Measurements from ENCODE around the gene CNN3.

CNN3 gene

DNA sequence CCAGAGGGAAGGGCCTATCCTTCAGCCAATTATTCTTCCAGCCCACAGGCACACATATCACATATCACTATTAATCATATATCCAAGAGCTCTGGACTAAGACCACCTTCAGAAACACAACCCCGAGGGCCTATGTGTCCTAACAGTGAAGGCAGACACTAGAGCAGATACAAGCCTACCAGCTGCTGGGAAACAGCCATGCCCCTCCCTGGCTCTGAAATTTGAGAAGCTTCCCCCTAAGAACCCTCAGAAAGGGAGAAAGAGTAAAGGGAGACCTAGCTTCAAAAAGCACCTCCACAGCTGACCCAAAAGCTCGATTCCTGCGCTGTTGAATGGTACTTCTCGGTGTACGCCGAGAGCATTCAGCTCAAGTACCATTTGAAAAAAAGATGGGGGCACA lies 17.4 kb downstream of the CNN3 start:
- 96% methylated on average over 6 of the region's 6 CpGs for WGBS (ENCODE audit: insufficient coverage)
- no peaks in the 10 kb centered on the region for H3K9me3 ChIP-seq (ENCODE audit: control extremely low read depth in 1 of 5, control insufficient read depth in 4 of 5, insufficient read depth in 2 of 5, low read depth in 1 of 5, low read length in 4 of 5)
- no peak overlapping the region for H3K27ac ChIP-seq (ENCODE audit: insufficient read depth in 1 of 2, low read depth in 1 of 2, low read length in 2 of 2, poor library complexity in 1 of 2, severe bottlenecking in 2 of 2)
- no peak overlapping the region for H3K4me3 ChIP-seq (ENCODE audit: control insufficient read depth in 1 of 7, extremely low read depth in 1 of 7, insufficient read depth in 4 of 7, low read depth in 2 of 7, low read length in 6 of 7)
- DNase-seq, result no peak
- CTCF ChIA-PET, result interaction anchor here (0.7 to 1.1 kb wide), 4 partner anchors 11 to 54 kb away, joined by 3 to 4 read pairs (median 3); no protein-coding TSS in a partner anchor
- no peaks in the 10 kb centered on the region for H3K4me1 ChIP-seq (ENCODE audit: control extremely low read depth in 1 of 4, control insufficient read depth in 4 of 4, insufficient read depth in 4 of 4, low read length in 3 of 4)
- peaks cover 0 to 2% (median 0%) of the 10 kb centered on the region in 4 experiments for H3K36me3 ChIP-seq (ENCODE audit: control insufficient read depth in 4 of 4, insufficient read depth in 4 of 4, low read length in 3 of 4)
- H3K27me3 ChIP-seq (replicated peaks in 2 of 5; ENCODE audit: control insufficient read depth in 4 of 5, insufficient read depth in 5 of 5, low read length in 4 of 5), result no peaks in the 10 kb centered on the region
- POLR2A ChIA-PET, result no interaction called here

DNA sequence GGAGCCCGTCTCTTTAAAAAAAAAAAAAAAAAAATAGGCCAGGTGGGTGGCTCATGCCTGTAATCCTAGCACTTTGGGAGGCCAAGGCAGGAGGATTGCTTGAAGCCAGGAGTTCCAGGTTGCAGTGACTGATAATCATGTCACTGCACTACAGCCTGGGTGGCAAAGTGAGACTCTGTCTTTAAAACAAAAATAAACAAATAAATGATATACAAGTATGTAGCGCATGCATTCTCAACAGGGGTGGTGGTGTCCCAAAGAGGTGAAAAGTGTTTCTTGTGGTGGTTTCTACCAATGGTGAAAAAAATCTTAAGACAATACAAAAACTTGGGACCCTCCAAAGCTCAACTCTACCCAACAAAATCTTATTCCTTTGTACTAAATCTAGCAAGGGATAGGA lies 17.9 kb downstream of the CNN3 start:
- POLR2A ChIA-PET, result no interaction called here
- no peak for DNase-seq
- CTCF ChIA-PET, result interaction anchor here (0.7 to 1.1 kb wide), 4 partner anchors 11 to 54 kb away, joined by 3 to 4 read pairs (median 3); no protein-coding TSS in a partner anchor

GRCh38 chr1:94908190-94908589 lies 18.7 kb downstream of the CNN3 start:
- Histone ChIP-seq H3K9me3 (ENCODE audit: control extremely low read depth in 1 of 5, control insufficient read depth in 4 of 5, insufficient read depth in 2 of 5, low read depth in 1 of 5, low read length in 4 of 5) (no peaks in the 10 kb centered on the region), H3K4me1 (ENCODE audit: control extremely low read depth in 1 of 4, control insufficient read depth in 4 of 4, insufficient read depth in 4 of 4, low read length in 3 of 4) (no peaks in the 10 kb centered on the region), H3K27me3 (replicated peaks in 2 of 5; ENCODE audit: control insufficient read depth in 4 of 5, insufficient read depth in 5 of 5, low read length in 4 of 5) (no peaks in the 10 kb centered on the region), H3K36me3 (ENCODE audit: control insufficient read depth in 4 of 4, insufficient read depth in 4 of 4, low read length in 3 of 4) (peaks cover 0 to 2% (median under 1%) of the 10 kb centered on the region in 4 experiments), H3K27ac (ENCODE audit: insufficient read depth in 1 of 2, low read depth in 1 of 2, low read length in 2 of 2, poor library complexity in 1 of 2, severe bottlenecking in 2 of 2) (no peak overlapping the region), H3K4me3 (ENCODE audit: control insufficient read depth in 1 of 7, extremely low read depth in 1 of 7, insufficient read depth in 4 of 7, low read depth in 2 of 7, low read length in 6 of 7) (no peak overlapping the region)
- CTCF ChIA-PET, result no interaction called here
- POLR2A ChIA-PET, result no interaction called here
- WGBS (ENCODE audit: insufficient coverage), result 100% methylated on average over 5 of the region's 7 CpGs
- no peak for DNase-seq

More for the DNA sequence above, 17.9 kb downstream of the CNN3 start:
- H3K9me3 ChIP-seq (ENCODE audit: control extremely low read depth in 1 of 5, control insufficient read depth in 4 of 5, insufficient read depth in 2 of 5, low read depth in 1 of 5, low read length in 4 of 5), result no peaks in the 10 kb centered on the region
- peaks cover 0 to 2% (median 0%) of the 10 kb centered on the region in 4 experiments for H3K36me3 ChIP-seq (ENCODE audit: control insufficient read depth in 4 of 4, insufficient read depth in 4 of 4, low read length in 3 of 4)
- H3K4me1 ChIP-seq (ENCODE audit: control extremely low read depth in 1 of 4, control insufficient read depth in 4 of 4, insufficient read depth in 4 of 4, low read length in 3 of 4), result no peaks in the 10 kb centered on the region
- H3K27ac ChIP-seq (ENCODE audit: insufficient read depth in 1 of 2, low read depth in 1 of 2, low read length in 2 of 2, poor library complexity in 1 of 2, severe bottlenecking in 2 of 2), result no peak overlapping the region
- H3K4me3 ChIP-seq (ENCODE audit: control insufficient read depth in 1 of 7, extremely low read depth in 1 of 7, insufficient read depth in 4 of 7, low read depth in 2 of 7, low read length in 6 of 7), result no peak overlapping the region
- no peaks in the 10 kb centered on the region for H3K27me3 ChIP-seq (replicated peaks in 2 of 5; ENCODE audit: control insufficient read depth in 4 of 5, insufficient read depth in 5 of 5, low read length in 4 of 5)
- 100% methylated on average over 1 of the region's 2 CpGs for WGBS (ENCODE audit: insufficient coverage)

- no peaks in the 10 kb centered on the region for H3K4me1 ChIP-seq (ENCODE audit: control extremely low read depth in 1 of 4, control insufficient read depth in 4 of 4, insufficient read depth in 4 of 4, low read length in 3 of 4)
- peaks cover 0 to 6% (median under 1%) of the 10 kb centered on the region in 4 experiments for H3K36me3 ChIP-seq (ENCODE audit: control insufficient read depth in 4 of 4, insufficient read depth in 4 of 4, low read length in 3 of 4)
- no peak overlapping the region for H3K27ac ChIP-seq (ENCODE audit: insufficient read depth in 1 of 2, low read depth in 1 of 2, low read length in 2 of 2, poor library complexity in 1 of 2, severe bottlenecking in 2 of 2)
- WGBS (ENCODE audit: insufficient coverage), result 73% methylated on average over 1 of the region's 3 CpGs
- CTCF ChIA-PET, result no interaction called here
- no peaks in the 10 kb centered on the region for H3K27me3 ChIP-seq (replicated peaks in 2 of 5; ENCODE audit: control insufficient read depth in 4 of 5, insufficient read depth in 5 of 5, low read length in 4 of 5)
- no peak overlapping the region for H3K4me3 ChIP-seq (ENCODE audit: control insufficient read depth in 1 of 7, extremely low read depth in 1 of 7, insufficient read depth in 4 of 7, low read depth in 2 of 7, low read length in 6 of 7)
- no peaks in the 10 kb centered on the region for H3K9me3 ChIP-seq (ENCODE audit: control extremely low read depth in 1 of 5, control insufficient read depth in 4 of 5, insufficient read depth in 2 of 5, low read depth in 1 of 5, low read length in 4 of 5)
- no peak for DNase-seq
- POLR2A ChIA-PET, result no interaction called here
Measured at GRCh38 chr1:94907136-94907535, 19.8 kb downstream of the CNN3 start.

GRCh38 chr1:94906382-94906781 lies 20.5 kb downstream of the CNN3 start:
- no peaks in the 10 kb centered on the region for H3K9me3 ChIP-seq (ENCODE audit: control extremely low read depth in 1 of 5, control insufficient read depth in 4 of 5, insufficient read depth in 2 of 5, low read depth in 1 of 5, low read length in 4 of 5)
- WGBS (ENCODE audit: insufficient coverage), result 100% methylated on average over 1 of the region's 5 CpGs
- DNase-seq, result no peak
- H3K27me3 ChIP-seq (replicated peaks in 2 of 5; ENCODE audit: control insufficient read depth in 4 of 5, insufficient read depth in 5 of 5, low read length in 4 of 5), result no peaks in the 10 kb centered on the region
- ChIA-PET POLR2A (interaction anchor here (0.7 kb wide), 1 partner anchor 30 kb away, joined by 3 read pairs; no protein-coding TSS in a partner anchor), CTCF (no interaction called here)
- no peak overlapping the region for H3K4me3 ChIP-seq (ENCODE audit: control insufficient read depth in 1 of 7, extremely low read depth in 1 of 7, insufficient read depth in 4 of 7, low read depth in 2 of 7, low read length in 6 of 7)
- H3K4me1 ChIP-seq (ENCODE audit: control extremely low read depth in 1 of 4, control insufficient read depth in 4 of 4, insufficient read depth in 4 of 4, low read length in 3 of 4), result no peaks in the 10 kb centered on the region
- no peak overlapping the region for H3K27ac ChIP-seq (ENCODE audit: insufficient read depth in 1 of 2, low read depth in 1 of 2, low read length in 2 of 2, poor library complexity in 1 of 2, severe bottlenecking in 2 of 2)
- H3K36me3 ChIP-seq (ENCODE audit: control insufficient read depth in 4 of 4, insufficient read depth in 4 of 4, low read length in 3 of 4), result peaks cover 0 to 14% (median 2%) of the 10 kb centered on the region in 4 experiments

- no peaks in the 10 kb centered on the region for H3K27me3 ChIP-seq (replicated peaks in 2 of 5; ENCODE audit: control insufficient read depth in 4 of 5, insufficient read depth in 5 of 5, low read length in 4 of 5)
- no peaks in the 10 kb centered on the region for H3K9me3 ChIP-seq (ENCODE audit: control extremely low read depth in 1 of 5, control insufficient read depth in 4 of 5, insufficient read depth in 2 of 5, low read depth in 1 of 5, low read length in 4 of 5)
- ChIA-PET POLR2A (no interaction called here), CTCF (interaction anchor here (1.3 kb wide), 1 partner anchor 15 kb away, joined by 3 read pairs; no protein-coding TSS in a partner anchor)
- H3K36me3 ChIP-seq (ENCODE audit: control insufficient read depth in 4 of 4, insufficient read depth in 4 of 4, low read length in 3 of 4), result peaks cover 0 to 14% (median 2%) of the 10 kb centered on the region in 4 experiments
- no peaks in the 10 kb centered on the region for H3K4me1 ChIP-seq (ENCODE audit: control extremely low read depth in 1 of 4, control insufficient read depth in 4 of 4, insufficient read depth in 4 of 4, low read length in 3 of 4)
- DNase-seq, result no peak
- WGBS (ENCODE audit: insufficient coverage), result 86% methylated on average over 1 of the region's 4 CpGs
- H3K4me3 ChIP-seq (ENCODE audit: control insufficient read depth in 1 of 7, extremely low read depth in 1 of 7, insufficient read depth in 4 of 7, low read depth in 2 of 7, low read length in 6 of 7), result no peak overlapping the region
- no peak overlapping the region for H3K27ac ChIP-seq (ENCODE audit: insufficient read depth in 1 of 2, low read depth in 1 of 2, low read length in 2 of 2, poor library complexity in 1 of 2, severe bottlenecking in 2 of 2)
Measured at GRCh38 chr1:94905207-94905606, 21.7 kb downstream of the CNN3 start.

DNA sequence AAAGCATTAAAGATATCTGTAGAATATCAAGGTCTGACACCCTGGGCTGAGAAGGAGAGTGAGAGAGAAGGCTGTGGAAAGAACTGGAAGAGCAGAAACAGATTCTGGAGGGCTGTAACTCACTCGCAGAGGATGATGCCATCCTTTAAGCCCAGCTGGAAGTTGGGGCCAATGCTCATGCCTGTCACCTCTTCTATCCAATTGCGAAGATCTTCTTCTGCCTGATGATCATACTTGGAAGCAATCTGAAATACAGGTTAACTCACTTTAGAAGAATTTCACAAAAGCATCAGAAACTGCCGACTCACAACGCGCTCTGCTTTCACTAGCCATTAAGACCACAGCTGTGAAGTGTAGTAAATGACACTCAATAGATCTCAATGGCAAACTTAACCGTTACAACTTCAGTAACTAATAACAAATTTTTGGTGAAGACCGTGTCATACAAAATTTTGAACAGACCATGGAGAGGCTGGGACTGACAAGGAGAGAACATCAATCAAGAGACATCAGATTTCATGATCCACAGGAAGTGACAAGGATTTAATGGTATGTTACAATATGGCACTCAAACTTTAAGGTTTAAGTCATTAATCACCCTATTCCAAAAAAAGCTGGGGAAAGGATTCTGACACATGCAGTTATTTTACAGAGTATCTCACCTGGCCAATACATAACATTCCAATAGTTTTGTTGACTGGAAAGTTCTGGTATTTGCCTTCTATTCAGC lies 23.5 kb downstream of the CNN3 start:
- ChIA-PET CTCF (interaction anchor here (1.3 kb wide), 1 partner anchor 35 kb away, joined by 3 read pairs; no protein-coding TSS in a partner anchor), POLR2A (interaction anchor here (0.6 kb wide), 1 partner anchor 17 kb away, joined by 3 read pairs; no protein-coding TSS in a partner anchor)
- 96% methylated on average over 3 of the region's 7 CpGs for WGBS (ENCODE audit: insufficient coverage)

More for the DNA sequence above, 23.5 kb downstream of the CNN3 start:
- H3K27me3 ChIP-seq (replicated peaks in 2 of 5; ENCODE audit: control insufficient read depth in 4 of 5, insufficient read depth in 5 of 5, low read length in 4 of 5), result no peaks in the 10 kb centered on the region
- H3K27ac ChIP-seq (ENCODE audit: insufficient read depth in 1 of 2, low read depth in 1 of 2, low read length in 2 of 2, poor library complexity in 1 of 2, severe bottlenecking in 2 of 2), result no peak overlapping the region
- H3K4me1 ChIP-seq (ENCODE audit: control extremely low read depth in 1 of 4, control insufficient read depth in 4 of 4, insufficient read depth in 4 of 4, low read length in 3 of 4), result no peaks in the 10 kb centered on the region
- H3K36me3 ChIP-seq (ENCODE audit: control insufficient read depth in 4 of 4, insufficient read depth in 4 of 4, low read length in 3 of 4), result peaks cover 0 to 14% (median 1%) of the 10 kb centered on the region in 4 experiments
- no peak overlapping the region for H3K4me3 ChIP-seq (ENCODE audit: control insufficient read depth in 1 of 7, extremely low read depth in 1 of 7, insufficient read depth in 4 of 7, low read depth in 2 of 7, low read length in 6 of 7)
- no peaks in the 10 kb centered on the region for H3K9me3 ChIP-seq (ENCODE audit: control extremely low read depth in 1 of 5, control insufficient read depth in 4 of 5, insufficient read depth in 2 of 5, low read depth in 1 of 5, low read length in 4 of 5)
- no peak for DNase-seq

All from common myeloid progenitor, CD34-positive (primary cell).